Measurements from ENCODE around the gene VLDLR.

DNA sequence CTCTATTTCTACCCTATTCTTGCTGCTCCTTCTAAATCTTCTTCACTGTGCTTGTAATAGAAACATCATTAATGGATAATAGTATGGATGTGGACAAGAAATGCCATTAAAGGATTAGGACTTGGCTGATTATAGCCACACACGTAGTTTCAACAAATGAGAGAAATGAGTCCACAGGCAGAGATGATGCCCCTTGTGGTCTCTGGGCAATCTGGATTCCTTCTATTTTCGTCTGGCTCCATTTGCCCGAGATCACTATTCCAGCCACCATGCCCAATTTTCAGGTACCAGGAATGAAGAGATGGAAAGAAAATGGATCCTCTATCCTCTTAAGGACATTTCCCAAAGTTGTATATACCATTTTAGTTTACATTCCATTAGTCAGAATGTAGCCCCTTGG, 13.2 kb downstream of the VLDLR start:
- no peak for TF ChIP-seq POLR2A (IDR thresholded peaks at IDR 0.05)
- TF ChIP-seq, protein P1, sequence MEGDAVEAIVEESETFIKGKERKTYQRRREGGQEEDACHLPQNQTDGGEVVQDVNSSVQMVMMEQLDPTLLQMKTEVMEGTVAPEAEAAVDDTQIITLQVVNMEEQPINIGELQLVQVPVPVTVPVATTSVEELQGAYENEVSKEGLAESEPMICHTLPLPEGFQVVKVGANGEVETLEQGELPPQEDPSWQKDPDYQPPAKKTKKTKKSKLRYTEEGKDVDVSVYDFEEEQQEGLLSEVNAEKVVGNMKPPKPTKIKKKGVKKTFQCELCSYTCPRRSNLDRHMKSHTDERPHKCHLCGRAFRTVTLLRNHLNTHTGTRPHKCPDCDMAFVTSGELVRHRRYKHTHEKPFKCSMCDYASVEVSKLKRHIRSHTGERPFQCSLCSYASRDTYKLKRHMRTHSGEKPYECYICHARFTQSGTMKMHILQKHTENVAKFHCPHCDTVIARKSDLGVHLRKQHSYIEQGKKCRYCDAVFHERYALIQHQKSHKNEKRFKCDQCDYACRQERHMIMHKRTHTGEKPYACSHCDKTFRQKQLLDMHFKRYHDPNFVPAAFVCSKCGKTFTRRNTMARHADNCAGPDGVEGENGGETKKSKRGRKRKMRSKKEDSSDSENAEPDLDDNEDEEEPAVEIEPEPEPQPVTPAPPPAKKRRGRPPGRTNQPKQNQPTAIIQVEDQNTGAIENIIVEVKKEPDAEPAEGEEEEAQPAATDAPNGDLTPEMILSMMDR (IDR thresholded peaks at IDR 0.05): peak in 1 of 12 donors; percentile 15

Data from heart left ventricle (tissue), 13 donors.